ENCODE data around the gene IL1R2. TPM values are rescaled to one million over a fixed set of nuclear protein-coding genes. Genes with fewer than 3 reads are reported as not detected.
A peak's percentile ranks its signal among the peaks of the same experiment; 100 is the strongest.

IL1R2 gene
- total RNA-seq, 1 donor from 2014 or later = not detected

GRCh38 chr2:102018823-102019445 lies 27.2 kb downstream of the IL1R2 start:
- no peak for DNase-seq (ENCODE audit: low read depth)

GRCh38 chr2:102020596-102021170 lies 28.9 kb downstream of the IL1R2 start:
- DNase-seq (ENCODE audit: low read depth) = peak; percentile 85

- DNase-seq (ENCODE audit: low read depth) = no peak
These were observed 30.0 kb downstream of the IL1R2 start for GRCh38 chr2:102021779-102022178.

- no peak for DNase-seq (ENCODE audit: low read depth)
These were observed 31.3 kb downstream of the IL1R2 start for GRCh38 chr2:102022884-102023539.

GRCh38 chr2:102024410-102024809 lies 32.6 kb downstream of the IL1R2 start:
- DNase-seq (ENCODE audit: low read depth) = no peak

- DNase-seq (ENCODE audit: low read depth) = no peak
These were observed 33.3 kb downstream of the IL1R2 start for GRCh38 chr2:102025016-102025501.

- no peak for DNase-seq (ENCODE audit: low read depth)
These were observed 34.0 kb downstream of the IL1R2 start for GRCh38 chr2:102025583-102026267.

- peak; percentile 61 for DNase-seq (ENCODE audit: low read depth)
These were observed 35.5 kb downstream of the IL1R2 start for GRCh38 chr2:102027036-102027980.

GRCh38 chr2:102028470-102028869 lies 36.7 kb downstream of the IL1R2 start:
- no peak for DNase-seq (ENCODE audit: low read depth)

- no peak for DNase-seq (ENCODE audit: low read depth)
These were observed 37.6 kb downstream of the IL1R2 start for GRCh38 chr2:102029405-102029804.

- no peak for DNase-seq (ENCODE audit: low read depth)
These were observed 38.2 kb downstream of the IL1R2 start for GRCh38 chr2:102029952-102030351.

- no peak for DNase-seq (ENCODE audit: low read depth)
These were observed 38.7 kb downstream of the IL1R2 start for GRCh38 chr2:102030502-102030854.

GRCh38 chr2:102030855-102031527 lies 39.2 kb downstream of the IL1R2 start:
- DNase-seq (ENCODE audit: low read depth) = no peak

- no peak for DNase-seq (ENCODE audit: low read depth)
These were observed 40.7 kb downstream of the IL1R2 start for GRCh38 chr2:102032368-102033030.

GRCh38 chr2:102033031-102033749 lies 41.4 kb downstream of the IL1R2 start:
- peak; percentile 79 for DNase-seq (ENCODE audit: low read depth)

GRCh38 chr2:102033750-102034682 lies 42.3 kb downstream of the IL1R2 start:
- peak; percentile 54 for DNase-seq (ENCODE audit: low read depth)

- DNase-seq (ENCODE audit: low read depth) = no peak
These were observed 43.2 kb downstream of the IL1R2 start for GRCh38 chr2:102034683-102035548.

Measured in myocyte (in vitro differentiated cells).